SH-SY5Y (cell line): ENCODE measurements around the gene DGKH.

Experiments
- GATA2 ChIP-seq: IDR thresholded peaks from 2 replicates; pipeline ENCODE4 v1.6.1; 2011; ENCODE audit warnings: mild to moderate bottlenecking, low read depth, low read length
- GATA3 ChIP-seq: IDR thresholded peaks from 2 replicates; pipeline ENCODE4 v1.6.1; 2011; ENCODE audit warnings: low read depth, mild to moderate bottlenecking, low read length, moderate library complexity

DGKH gene

GRCh38 chr13:42048342-42048683 lies at the start of gene DGKH:
Gene DGKH (plus strand): TSS chr13:42048648. CDS start chr13:42048774, 126 bp downstream.
- TF ChIP-seq GATA3 (no peak), GATA2 (no peak)

GRCh38 chr13:42000846-42001245 lies 47.6 kb upstream of the DGKH start:
- no peak for TF ChIP-seq GATA2
- TF ChIP-seq GATA3, result no peak

GRCh38 chr13:42001580-42001979 lies 46.9 kb upstream of the DGKH start:
- no peak for TF ChIP-seq GATA3
- no peak for TF ChIP-seq GATA2

GRCh38 chr13:42002066-42002465 lies 46.4 kb upstream of the DGKH start:
- TF ChIP-seq GATA2 (no peak), GATA3 (no peak)

GRCh38 chr13:42007844-42008243 lies 40.6 kb upstream of the DGKH start:
- TF ChIP-seq GATA3 (no peak), GATA2 (no peak)

GRCh38 chr13:42009057-42009456 lies 39.4 kb upstream of the DGKH start:
- no peak for TF ChIP-seq GATA3
- no peak for TF ChIP-seq GATA2

GRCh38 chr13:42011601-42012350 lies 36.7 kb upstream of the DGKH start:
- TF ChIP-seq GATA2 (no peak), GATA3 (no peak)

- TF ChIP-seq GATA3 (no peak), GATA2 (no peak)
Observed at GRCh38 chr13:42014119-42014518, 34.3 kb upstream of the DGKH start.

- TF ChIP-seq GATA2 (no peak), GATA3 (no peak)
Observed at GRCh38 chr13:42017264-42017663, 31.2 kb upstream of the DGKH start.

- no peak for TF ChIP-seq GATA2
- TF ChIP-seq GATA3, result no peak
Observed at GRCh38 chr13:42021851-42022250, 26.6 kb upstream of the DGKH start.

GRCh38 chr13:42022336-42022735 lies 26.1 kb upstream of the DGKH start:
- TF ChIP-seq GATA2 (no peak), GATA3 (no peak)

GRCh38 chr13:42022796-42023493 lies 25.5 kb upstream of the DGKH start:
- TF ChIP-seq GATA2 (no peak), GATA3 (no peak)

GRCh38 chr13:42027286-42027685 lies 21.2 kb upstream of the DGKH start:
- TF ChIP-seq GATA3, result no peak
- no peak for TF ChIP-seq GATA2

GRCh38 chr13:42028113-42028799 lies 20.2 kb upstream of the DGKH start:
- no peak for TF ChIP-seq GATA3
